Fibroblast of the aortic adventitia (primary cell): ENCODE results near the gene ASS1. TPM values are rescaled to one million over a fixed set of nuclear protein-coding genes. Genes with fewer than 3 reads are reported as not detected.

Experiments
- DNase-seq: peaks from one replicate; pipeline ENCODE4 v3.0.0-alpha.2; 2010; ENCODE audit warnings: low read depth
- H3K4me3 ChIP-seq: 2 replicates; pipeline ENCODE4 v1.5.1; 2011; ENCODE audit warnings: low read depth, mild to moderate bottlenecking, control low read depth, low read length, moderate library complexity
- total RNA-seq: library from RNA; depleted of rRNA; stranded (reverse); fragments of >200 nt; gene quantifications from 2 replicates; pipeline ENCODE4 v1.2.3, GENCODE V29; 2012; ENCODE audit warnings: low replicate concordance
- TF ChIP-seq, protein P1 (sequence below): IDR thresholded peaks from 2 replicates; pipeline ENCODE4 v1.5.1; 2011; ENCODE audit warnings: mild to moderate bottlenecking, low read length, control low read depth, inconsistent platforms; ENCODE audit not compliant: insufficient read depth

Gene ASS1
- total RNA-seq, 1 donor = 73.1 TPM

DNA sequence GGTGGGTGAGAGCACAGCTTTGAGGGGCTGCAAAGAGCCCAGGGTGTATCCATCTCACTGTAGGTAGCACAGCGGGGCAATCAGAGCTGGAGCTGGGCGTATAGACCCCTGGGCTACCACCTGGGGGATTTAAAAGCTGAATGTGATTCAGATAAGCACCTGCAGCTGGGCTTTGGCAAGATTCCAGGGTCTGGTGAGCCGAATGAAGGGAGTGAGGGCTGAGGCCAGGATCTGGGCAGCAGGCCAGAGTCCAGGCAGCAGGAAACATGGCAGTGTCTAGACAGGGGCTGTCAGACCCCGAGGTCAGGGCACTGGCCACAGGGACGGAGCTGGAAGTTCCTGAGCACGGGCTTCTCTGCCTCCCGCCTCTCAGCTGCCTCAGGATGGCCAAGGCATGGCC, 8.7 kb downstream of the ASS1 start:
- DNase-seq = peak; percentile 37
- TF ChIP-seq, protein P1, sequence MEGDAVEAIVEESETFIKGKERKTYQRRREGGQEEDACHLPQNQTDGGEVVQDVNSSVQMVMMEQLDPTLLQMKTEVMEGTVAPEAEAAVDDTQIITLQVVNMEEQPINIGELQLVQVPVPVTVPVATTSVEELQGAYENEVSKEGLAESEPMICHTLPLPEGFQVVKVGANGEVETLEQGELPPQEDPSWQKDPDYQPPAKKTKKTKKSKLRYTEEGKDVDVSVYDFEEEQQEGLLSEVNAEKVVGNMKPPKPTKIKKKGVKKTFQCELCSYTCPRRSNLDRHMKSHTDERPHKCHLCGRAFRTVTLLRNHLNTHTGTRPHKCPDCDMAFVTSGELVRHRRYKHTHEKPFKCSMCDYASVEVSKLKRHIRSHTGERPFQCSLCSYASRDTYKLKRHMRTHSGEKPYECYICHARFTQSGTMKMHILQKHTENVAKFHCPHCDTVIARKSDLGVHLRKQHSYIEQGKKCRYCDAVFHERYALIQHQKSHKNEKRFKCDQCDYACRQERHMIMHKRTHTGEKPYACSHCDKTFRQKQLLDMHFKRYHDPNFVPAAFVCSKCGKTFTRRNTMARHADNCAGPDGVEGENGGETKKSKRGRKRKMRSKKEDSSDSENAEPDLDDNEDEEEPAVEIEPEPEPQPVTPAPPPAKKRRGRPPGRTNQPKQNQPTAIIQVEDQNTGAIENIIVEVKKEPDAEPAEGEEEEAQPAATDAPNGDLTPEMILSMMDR = no peak
- H3K4me3 ChIP-seq = no peak overlapping the region

DNA sequence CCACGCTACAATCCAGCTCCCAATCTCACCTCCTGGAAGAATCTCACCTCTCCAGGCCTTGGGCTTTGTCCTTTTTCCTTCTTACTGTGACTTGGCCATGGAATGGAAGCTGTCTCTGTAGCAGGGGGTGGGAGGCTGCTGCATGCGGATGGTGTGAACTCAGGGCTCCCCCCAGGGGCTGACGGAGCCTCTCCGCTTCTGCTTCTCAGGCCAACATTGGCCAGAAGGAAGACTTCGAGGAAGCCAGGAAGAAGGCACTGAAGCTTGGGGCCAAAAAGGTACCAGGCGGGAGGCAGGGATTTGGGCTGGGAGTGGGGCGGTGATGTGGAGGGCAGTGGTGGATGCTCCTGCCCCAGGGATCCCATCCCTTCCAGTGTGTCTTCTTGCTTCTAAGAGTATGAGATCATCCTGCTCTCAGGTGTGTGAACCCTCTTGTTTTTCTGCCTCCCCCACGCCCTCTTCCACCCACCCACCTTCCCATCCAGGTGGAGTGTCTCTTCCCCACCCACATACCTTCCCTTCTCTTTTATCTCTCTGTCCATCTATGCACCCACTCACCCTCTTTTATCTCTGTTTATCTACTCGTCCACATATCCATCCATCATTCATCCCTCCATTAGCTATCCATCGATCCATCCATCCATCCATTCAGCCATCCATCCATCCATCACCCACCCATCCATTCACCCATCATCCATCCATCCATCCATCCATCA, 9.5 kb downstream of the ASS1 start:
- no peak for DNase-seq
- TF ChIP-seq, protein P1 = no peak
- no peak overlapping the region for H3K4me3 ChIP-seq

DNA sequence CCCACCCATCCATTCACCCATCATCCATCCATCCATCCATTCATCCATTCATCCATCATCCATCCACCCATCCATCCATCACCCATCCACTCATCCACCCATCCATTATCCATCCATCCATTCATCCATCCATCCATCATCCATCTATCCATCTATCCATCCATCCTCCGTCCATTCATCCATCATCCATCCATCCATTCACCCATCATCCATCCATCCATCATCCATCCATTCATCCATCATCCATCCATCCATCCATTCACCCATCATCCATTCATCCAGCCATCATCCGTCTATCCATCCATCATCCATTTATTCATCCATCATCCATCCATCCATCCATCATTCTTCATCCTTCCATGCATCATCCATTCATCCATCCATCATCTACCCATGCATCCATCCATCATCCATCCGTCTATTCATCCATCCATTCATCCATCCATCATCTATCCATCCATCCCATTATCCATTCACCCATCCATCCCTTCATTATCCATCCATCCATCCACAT, 10.1 kb downstream of the ASS1 start:
- no peak overlapping the region for H3K4me3 ChIP-seq
- TF ChIP-seq, protein P1 = no peak
- DNase-seq = no peak

DNA sequence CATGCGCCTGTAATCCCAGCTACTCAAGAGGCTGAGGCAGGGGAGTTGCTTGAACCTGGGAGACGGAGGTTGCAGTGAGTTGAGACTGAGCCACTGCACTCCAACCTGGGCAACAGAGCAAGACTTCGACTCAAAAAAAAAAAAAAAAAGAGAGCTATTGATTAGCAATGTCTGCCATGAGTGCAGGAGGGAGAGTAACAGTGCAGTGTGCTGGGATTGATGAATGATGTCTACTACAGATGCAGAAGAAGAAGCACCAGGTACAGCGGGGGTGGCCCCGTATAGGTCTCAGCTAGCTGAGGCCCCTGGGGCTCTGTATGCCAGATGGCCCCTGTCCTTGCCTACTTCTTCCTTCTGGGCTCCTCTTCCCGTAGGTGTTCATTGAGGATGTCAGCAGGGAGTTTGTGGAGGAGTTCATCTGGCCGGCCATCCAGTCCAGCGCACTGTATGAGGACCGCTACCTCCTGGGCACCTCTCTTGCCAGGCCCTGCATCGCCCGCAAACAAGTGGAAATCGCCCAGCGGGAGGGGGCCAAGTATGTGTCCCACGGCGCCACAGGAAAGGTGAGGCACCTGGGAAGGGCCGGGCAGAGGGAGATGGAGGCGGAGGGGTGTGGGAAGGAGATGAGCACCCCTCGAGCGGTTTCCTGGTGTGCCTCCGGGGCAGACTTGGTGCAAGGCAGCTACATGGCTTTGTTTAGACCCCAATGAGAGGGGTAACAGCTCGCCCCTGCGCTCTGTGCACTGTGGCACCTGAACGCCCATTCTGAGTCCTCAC, 13.5 kb downstream of the ASS1 start:
- TF ChIP-seq, protein P1 = no peak
- DNase-seq = no peak
- H3K4me3 ChIP-seq = no peak overlapping the region

DNA sequence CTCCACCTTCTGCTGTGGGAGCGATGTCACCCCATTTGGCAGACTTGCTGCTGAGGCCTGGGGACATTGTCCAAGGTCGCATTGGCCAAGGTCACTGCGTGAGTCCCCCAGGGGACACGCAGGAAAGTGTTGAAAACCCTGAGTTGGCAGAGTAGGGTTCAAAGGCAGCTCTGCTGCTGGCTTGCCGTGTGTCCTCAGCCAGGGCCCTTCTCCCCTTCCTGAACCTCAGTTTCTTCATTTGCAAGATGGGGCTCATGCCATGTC, 14.0 kb downstream of the ASS1 start:
- TF ChIP-seq, protein P1 = no peak
- H3K4me3 ChIP-seq = no peak overlapping the region
- DNase-seq = no peak

DNA sequence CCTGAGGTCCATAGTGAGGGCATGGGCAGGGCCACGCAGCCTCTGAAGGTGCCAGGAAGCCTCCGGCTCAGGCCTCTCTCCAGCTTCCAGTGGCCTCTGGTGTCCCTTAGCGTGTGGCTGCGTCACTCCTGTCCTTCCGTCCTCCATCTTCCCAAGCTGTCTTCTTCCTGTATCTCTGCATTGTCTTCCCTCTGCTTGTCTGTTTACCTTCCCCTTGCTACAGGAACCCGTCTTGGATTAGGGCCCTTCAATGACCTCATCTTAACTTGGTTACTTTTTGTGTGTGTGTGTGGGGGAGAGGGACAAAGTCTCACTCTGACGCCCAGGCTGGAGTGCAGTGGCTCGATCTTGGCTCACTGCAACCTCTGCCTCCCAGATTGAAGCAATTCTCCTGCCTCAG, 14.4 kb downstream of the ASS1 start:
- no peak overlapping the region for H3K4me3 ChIP-seq
- DNase-seq = no peak
- TF ChIP-seq, protein P1 = no peak
